GM23338 (cell line): ENCODE results near the gene FHIT.

Experiments used
- CREB1 ChIP-seq: fragments of 250-450 bp; sonication (Bioruptor Pico); IDR thresholded peaks from 2 replicates; pipeline ENCODE4 v1.5.0; 2020; ENCODE audit warnings: low read depth, mild to moderate bottlenecking, moderate library complexity
- CTCF ChIP-seq, 2 experiments: fragments of 200-600 bp in 1 of 2; sonication (generic) in 1 of 2; conservative IDR thresholded peaks; 2 replicates each; pipeline versions ENCODE4 v1.5.1 to v1.6.1; 2016 to 2017; ENCODE audit warnings: antibody characterized with exemption in 2 of 2, low read depth in 2 of 2, mild to moderate bottlenecking in 2 of 2, moderate library complexity in 1 of 2
- ETS1 ChIP-seq: IDR thresholded peaks from 2 replicates; pipeline ENCODE4 v1.6.1; 2016; ENCODE audit warnings: antibody characterized with exemption
- EZH2 ChIP-seq: fragments of 200-600 bp; sonication (generic); IDR thresholded peaks from one replicate; pipeline ENCODE4 v1.8.0; 2017; ENCODE audit warnings: antibody characterized with exemption, mild to moderate bottlenecking, low read depth; ENCODE audit not compliant: unreplicated experiment
- EZH2phosphoT487 ChIP-seq: fragments of 200-600 bp; sonication (generic); IDR thresholded peaks from one replicate; pipeline ENCODE4 v1.8.1; 2018; ENCODE audit warnings: antibody characterized with exemption; ENCODE audit not compliant: unreplicated experiment
- NANOG ChIP-seq: IDR thresholded peaks from 2 replicates; pipeline ENCODE4 v1.6.1; 2016; ENCODE audit warnings: antibody characterized with exemption, borderline replicate concordance
- POLR2AphosphoS5 ChIP-seq: IDR thresholded peaks from 2 replicates; pipeline ENCODE4 v1.6.1; 2016; ENCODE audit warnings: antibody characterized with exemption, low read depth
- STAT1 ChIP-seq: IDR thresholded peaks from one replicate; pipeline ENCODE4 v1.6.1; 2016; ENCODE audit warnings: antibody characterized with exemption; ENCODE audit not compliant: unreplicated experiment
- ZNF331 ChIP-seq: fragments of 250-450 bp; sonication (Bioruptor Pico); IDR thresholded peaks from 2 replicates; pipeline ENCODE4 v1.5.0; 2020; ENCODE audit warnings: low read depth, mild to moderate bottlenecking, moderate library complexity
- TF ChIP-seq, protein P1 (sequence below): IDR thresholded peaks from one replicate; pipeline ENCODE4 v1.6.1; 2018; ENCODE audit warnings: antibody characterized with exemption; ENCODE audit not compliant: unreplicated experiment
- TF ChIP-seq, protein P2 (sequence below): fragments of 250-450 bp; sonication (Bioruptor Pico); IDR thresholded peaks from 2 replicates; pipeline ENCODE4 v1.5.0; 2020; ENCODE audit warnings: mild to moderate bottlenecking, moderate library complexity

DNA sequence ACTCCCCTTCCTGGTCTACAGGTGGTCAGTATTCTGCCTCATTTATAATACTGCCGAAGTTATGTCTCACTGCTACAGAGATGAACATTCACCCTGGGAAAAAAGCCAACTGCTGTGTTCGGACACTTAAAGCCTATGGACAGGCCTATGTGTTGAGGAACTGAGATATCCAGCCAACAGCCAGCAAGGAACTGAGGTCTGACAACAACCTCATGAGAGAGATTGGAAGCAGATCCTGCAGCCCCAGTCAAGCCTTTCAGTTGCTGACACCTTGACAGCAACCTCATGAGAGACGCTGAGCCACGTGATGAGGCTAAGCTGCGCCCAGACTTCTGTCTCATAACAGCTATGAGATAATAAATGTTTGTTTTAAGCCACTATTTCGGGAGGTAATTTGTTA is 18.2 kb upstream of the FHIT start:
- no peak for TF ChIP-seq EZH2
- no peak for TF ChIP-seq CTCF (conservative IDR thresholded peaks at IDR 0.05; ENCODE audit: low read depth in 2 of 2)
- TF ChIP-seq CREB1 (CRISPR knock-in tag) = no peak
- TF ChIP-seq EZH2phosphoT487 = no peak
- no peak for TF ChIP-seq POLR2AphosphoS5
- TF ChIP-seq NANOG = no peak
- TF ChIP-seq ETS1 = no peak
- TF ChIP-seq, protein P1, sequence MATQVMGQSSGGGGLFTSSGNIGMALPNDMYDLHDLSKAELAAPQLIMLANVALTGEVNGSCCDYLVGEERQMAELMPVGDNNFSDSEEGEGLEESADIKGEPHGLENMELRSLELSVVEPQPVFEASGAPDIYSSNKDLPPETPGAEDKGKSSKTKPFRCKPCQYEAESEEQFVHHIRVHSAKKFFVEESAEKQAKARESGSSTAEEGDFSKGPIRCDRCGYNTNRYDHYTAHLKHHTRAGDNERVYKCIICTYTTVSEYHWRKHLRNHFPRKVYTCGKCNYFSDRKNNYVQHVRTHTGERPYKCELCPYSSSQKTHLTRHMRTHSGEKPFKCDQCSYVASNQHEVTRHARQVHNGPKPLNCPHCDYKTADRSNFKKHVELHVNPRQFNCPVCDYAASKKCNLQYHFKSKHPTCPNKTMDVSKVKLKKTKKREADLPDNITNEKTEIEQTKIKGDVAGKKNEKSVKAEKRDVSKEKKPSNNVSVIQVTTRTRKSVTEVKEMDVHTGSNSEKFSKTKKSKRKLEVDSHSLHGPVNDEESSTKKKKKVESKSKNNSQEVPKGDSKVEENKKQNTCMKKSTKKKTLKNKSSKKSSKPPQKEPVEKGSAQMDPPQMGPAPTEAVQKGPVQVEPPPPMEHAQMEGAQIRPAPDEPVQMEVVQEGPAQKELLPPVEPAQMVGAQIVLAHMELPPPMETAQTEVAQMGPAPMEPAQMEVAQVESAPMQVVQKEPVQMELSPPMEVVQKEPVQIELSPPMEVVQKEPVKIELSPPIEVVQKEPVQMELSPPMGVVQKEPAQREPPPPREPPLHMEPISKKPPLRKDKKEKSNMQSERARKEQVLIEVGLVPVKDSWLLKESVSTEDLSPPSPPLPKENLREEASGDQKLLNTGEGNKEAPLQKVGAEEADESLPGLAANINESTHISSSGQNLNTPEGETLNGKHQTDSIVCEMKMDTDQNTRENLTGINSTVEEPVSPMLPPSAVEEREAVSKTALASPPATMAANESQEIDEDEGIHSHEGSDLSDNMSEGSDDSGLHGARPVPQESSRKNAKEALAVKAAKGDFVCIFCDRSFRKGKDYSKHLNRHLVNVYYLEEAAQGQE = no peak
- no peak for TF ChIP-seq ZNF331 (CRISPR knock-in tag)
- TF ChIP-seq STAT1 = no peak
- TF ChIP-seq, protein P2, sequence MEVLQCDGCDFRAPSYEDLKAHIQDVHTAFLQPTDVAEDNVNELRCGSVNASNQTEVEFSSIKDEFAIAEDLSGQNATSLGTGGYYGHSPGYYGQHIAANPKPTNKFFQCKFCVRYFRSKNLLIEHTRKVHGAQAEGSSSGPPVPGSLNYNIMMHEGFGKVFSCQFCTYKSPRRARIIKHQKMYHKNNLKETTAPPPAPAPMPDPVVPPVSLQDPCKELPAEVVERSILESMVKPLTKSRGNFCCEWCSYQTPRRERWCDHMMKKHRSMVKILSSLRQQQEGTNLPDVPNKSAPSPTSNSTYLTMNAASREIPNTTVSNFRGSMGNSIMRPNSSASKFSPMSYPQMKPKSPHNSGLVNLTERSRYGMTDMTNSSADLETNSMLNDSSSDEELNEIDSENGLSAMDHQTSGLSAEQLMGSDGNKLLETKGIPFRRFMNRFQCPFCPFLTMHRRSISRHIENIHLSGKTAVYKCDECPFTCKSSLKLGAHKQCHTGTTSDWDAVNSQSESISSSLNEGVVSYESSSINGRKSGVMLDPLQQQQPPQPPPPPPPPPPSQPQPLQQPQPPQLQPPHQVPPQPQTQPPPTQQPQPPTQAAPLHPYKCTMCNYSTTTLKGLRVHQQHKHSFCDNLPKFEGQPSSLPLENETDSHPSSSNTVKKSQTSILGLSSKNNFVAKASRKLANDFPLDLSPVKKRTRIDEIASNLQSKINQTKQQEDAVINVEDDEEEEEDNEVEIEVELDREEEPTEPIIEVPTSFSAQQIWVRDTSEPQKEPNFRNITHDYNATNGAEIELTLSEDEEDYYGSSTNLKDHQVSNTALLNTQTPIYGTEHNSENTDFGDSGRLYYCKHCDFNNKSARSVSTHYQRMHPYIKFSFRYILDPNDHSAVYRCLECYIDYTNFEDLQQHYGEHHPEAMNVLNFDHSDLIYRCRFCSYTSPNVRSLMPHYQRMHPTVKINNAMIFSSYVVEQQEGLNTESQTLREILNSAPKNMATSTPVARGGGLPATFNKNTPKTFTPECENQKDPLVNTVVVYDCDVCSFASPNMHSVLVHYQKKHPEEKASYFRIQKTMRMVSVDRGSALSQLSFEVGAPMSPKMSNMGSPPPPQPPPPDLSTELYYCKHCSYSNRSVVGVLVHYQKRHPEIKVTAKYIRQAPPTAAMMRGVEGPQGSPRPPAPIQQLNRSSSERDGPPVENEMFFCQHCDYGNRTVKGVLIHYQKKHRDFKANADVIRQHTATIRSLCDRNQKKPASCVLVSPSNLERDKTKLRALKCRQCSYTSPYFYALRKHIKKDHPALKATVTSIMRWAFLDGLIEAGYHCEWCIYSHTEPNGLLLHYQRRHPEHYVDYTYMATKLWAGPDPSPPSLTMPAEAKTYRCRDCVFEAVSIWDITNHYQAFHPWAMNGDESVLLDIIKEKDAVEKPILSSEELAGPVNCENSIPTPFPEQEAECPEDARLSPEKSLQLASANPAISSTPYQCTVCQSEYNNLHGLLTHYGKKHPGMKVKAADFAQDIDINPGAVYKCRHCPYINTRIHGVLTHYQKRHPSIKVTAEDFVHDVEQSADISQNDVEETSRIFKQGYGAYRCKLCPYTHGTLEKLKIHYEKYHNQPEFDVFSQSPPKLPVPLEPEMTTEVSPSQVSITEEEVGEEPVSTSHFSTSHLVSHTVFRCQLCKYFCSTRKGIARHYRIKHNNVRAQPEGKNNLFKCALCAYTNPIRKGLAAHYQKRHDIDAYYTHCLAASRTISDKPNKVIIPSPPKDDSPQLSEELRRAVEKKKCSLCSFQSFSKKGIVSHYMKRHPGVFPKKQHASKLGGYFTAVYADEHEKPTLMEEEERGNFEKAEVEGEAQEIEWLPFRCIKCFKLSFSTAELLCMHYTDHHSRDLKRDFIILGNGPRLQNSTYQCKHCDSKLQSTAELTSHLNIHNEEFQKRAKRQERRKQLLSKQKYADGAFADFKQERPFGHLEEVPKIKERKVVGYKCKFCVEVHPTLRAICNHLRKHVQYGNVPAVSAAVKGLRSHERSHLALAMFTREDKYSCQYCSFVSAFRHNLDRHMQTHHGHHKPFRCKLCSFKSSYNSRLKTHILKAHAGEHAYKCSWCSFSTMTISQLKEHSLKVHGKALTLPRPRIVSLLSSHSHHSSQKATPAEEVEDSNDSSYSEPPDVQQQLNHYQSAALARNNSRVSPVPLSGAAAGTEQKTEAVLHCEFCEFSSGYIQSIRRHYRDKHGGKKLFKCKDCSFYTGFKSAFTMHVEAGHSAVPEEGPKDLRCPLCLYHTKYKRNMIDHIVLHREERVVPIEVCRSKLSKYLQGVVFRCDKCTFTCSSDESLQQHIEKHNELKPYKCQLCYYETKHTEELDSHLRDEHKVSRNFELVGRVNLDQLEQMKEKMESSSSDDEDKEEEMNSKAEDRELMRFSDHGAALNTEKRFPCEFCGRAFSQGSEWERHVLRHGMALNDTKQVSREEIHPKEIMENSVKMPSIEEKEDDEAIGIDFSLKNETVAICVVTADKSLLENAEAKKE (CRISPR knock-in tag) = no peak
